Uterus (tissue), 2 donors: ENCODE data around the gene ALKBH8.

Experiments used
- CTCF ChIP-seq, 4 experiments: fragments of 200-600 bp in 2 of 4; fragments of 450-650 bp in 2 of 4; sonication (generic) in 2 of 4; IDR thresholded peaks; one replicate each; pipeline ENCODE4 v1.5.1; 2016 to 2019; ENCODE audit warnings: antibody characterized with exemption in 4 of 4, mild to moderate bottlenecking in 2 of 4, moderate library complexity in 1 of 4
- POLR2A ChIP-seq, 2 donors: fragments of 450-650 bp; IDR thresholded peaks; one replicate each; pipeline ENCODE4 v1.6.1; 2016; ENCODE audit warnings: antibody characterized with exemption in 2 of 2, mild to moderate bottlenecking in 1 of 2, moderate library complexity in 1 of 2

- TF ChIP-seq CTCF (IDR thresholded peaks at IDR 0.05) (no peak), POLR2A (IDR thresholded peaks at IDR 0.05) (no peak)
Measured at GRCh38 chr11:107561688-107562087, 3.8 kb downstream of the ALKBH8 start.
